ENCODE data around the gene RBM12. TPM values are rescaled to one million over a fixed set of nuclear protein-coding genes. Genes with fewer than 3 reads are reported as not detected.

The RBM12 gene
- total and polyA plus RNA-seq, 2 experiments from 2014 or later, result 18.5 to 36.0 TPM

DNA sequence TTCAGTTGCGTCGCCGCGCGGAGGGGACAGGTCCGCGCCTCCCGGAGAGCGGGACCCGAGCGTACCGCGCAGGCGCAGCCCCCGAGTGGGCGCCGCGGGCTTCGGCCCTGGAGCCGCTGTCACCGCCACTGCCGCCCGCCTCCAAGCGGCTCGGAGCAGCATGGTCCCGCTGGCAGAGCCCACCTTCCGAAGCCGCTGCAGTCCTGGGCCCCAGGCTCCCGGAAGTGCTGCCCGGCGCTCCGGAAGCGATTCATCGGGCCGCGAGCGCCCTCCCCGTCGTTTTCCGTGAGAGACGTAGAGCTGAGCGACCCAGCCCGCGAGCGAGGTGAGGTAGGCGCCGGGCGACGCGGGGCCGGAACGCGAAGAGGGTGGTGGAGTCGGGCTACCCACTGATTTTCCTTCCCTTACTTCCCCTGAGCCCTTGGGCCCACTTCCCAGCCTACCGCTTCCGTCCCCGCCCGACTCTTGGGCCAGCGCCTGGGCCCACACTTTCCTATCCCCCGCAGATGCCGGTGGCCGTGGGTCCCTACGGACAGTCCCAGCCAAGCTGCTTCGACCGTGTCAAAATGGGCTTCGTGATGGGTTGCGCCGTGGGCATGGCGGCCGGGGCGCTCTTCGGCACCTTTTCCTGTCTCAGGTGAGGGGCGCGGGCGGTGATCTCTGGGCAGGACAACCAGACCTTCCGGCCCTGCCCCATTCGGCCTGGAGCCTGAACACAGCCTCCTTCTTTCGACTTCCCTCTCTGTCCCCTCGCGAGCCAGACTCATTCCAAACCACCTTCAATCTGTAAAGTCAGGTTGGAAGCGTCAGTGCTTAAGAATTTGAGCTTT is 34.6 kb upstream of the RBM12 start, which contains the start of the genes NFS1 and ROMO1:
Gene NFS1, minus strand, starts transcription at position 226 of the 830 bp plus-strand sequence. Its CDS starts 64 bp downstream, at position 162.
Gene ROMO1, plus strand, starts transcription at position 279 of the 830 bp plus-strand sequence. Its CDS starts 228 bp downstream, at position 507.
- TF ChIP-seq EZH2phosphoT487 (IDR thresholded peaks at IDR 0.05; ENCODE audit: insufficient read depth, low read depth) (no peak), EZH2 (IDR thresholded peaks at IDR 0.05; ENCODE audit: insufficient read depth, poor library complexity, severe bottlenecking) (no peak)
- Histone ChIP-seq H3K79me2 (ENCODE audit: insufficient read depth) (peaks cover 75% of the 10 kb centered on the region), H3K9me3 (ENCODE audit: low read depth) (no peaks in the 10 kb centered on the region), H3F3A (ENCODE audit: insufficient read depth) (peaks cover 50% of the 10 kb centered on the region), H3K4me2 (ENCODE audit: unreplicated experiment) (peak within 1 kb of the TSS; percentile 93), H3K36me3 (ENCODE audit: low read depth) (peaks cover 25% of the 10 kb centered on the region), H3K9me2 (ENCODE audit: insufficient read depth) (no peaks in the 10 kb centered on the region), H3K9ac (peak within 1 kb of the TSS; percentile 96), H3K27ac (peak within 1 kb of the TSS; percentile 91), H3K4me3 (peak within 1 kb of the TSS; percentile 94), H3K4me1 (ENCODE audit: insufficient read depth) (peaks cover 45% of the 10 kb centered on the region), H4K20me1 (ENCODE audit: insufficient read depth) (no peaks in the 10 kb centered on the region; the same call in 1 of the 2 replicates), H2AFZ (peak within 1 kb of the TSS; percentile 84), H3K27me3 (replicated peaks; ENCODE audit: insufficient read depth) (no peaks in the 10 kb centered on the region)
- 1% methylated on average over 61 to 68 of the region's 81 CpGs for WGBS, 2 experiments (ENCODE audit: low coverage in 1 of 2, low lambda C conversion rate in 2 of 2, missing lambda C conversion rate in 2 of 2)
- in situ Hi-C loops (cut with MboI), result no loop called here
- DNase-seq, result peak; percentile 96

DNA sequence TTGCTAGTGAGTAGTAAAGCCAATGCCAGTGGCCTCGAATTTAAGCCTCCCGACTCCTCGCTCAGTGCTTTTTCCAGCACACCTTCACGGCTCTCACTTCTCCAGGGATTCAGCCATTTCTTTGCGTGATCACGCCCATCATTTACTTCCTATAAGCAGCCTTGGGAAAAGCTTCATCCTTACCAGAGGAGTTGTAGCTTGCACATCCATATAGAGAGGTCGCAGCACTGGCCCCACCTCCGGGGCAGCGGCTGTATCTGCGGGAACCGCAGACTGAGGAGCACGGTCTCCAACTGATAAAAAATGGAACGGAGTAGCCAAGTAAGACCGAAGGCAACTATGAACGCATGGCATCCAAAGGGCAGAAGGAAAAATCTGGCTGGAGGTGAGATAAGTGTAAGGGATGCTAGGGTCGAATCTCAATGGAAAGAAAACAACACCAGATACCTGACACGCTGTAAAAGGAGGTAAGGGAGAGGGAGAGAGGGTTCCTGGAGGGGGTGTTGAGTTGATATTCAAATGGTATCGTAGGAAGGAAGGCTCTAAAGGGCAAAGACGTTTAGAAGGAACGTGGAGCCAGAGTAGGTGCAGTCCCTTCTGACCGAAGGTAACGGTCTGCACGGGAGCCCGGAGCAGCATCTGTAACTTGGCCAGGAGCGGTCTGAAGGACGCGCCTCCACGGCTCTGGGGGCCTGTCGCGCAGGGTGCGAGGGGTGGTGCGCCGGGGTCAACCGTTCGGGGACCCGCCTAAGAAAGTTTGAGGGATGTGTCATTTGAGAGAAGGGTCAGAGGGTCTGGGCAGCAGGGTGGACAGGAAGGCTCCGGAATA is 33.8 kb upstream of the RBM12 start:
- 6 to 7% methylated on average over 36 to 37 of the region's 37 CpGs for WGBS, 2 experiments (ENCODE audit: low coverage in 1 of 2, low lambda C conversion rate in 2 of 2, missing lambda C conversion rate in 2 of 2)
- no peaks in the 10 kb centered on the region for H4K20me1 ChIP-seq (ENCODE audit: insufficient read depth)
- peak overlapping the region; percentile 91 for H3K27ac ChIP-seq
- H3K9ac ChIP-seq, result peak overlapping the region; percentile 96
- in situ Hi-C loops (cut with MboI), result no loop called here
- H3K9me2 ChIP-seq (ENCODE audit: insufficient read depth), result no peaks in the 10 kb centered on the region
- H3K36me3 ChIP-seq (ENCODE audit: low read depth), result peaks cover 17% of the 10 kb centered on the region
- H3K79me2 ChIP-seq (ENCODE audit: insufficient read depth), result peaks cover 67% of the 10 kb centered on the region
- peaks cover 37% of the 10 kb centered on the region for H3K4me1 ChIP-seq (ENCODE audit: insufficient read depth)
- H3F3A ChIP-seq (ENCODE audit: insufficient read depth), result peaks cover 42% of the 10 kb centered on the region
- H3K9me3 ChIP-seq (ENCODE audit: low read depth), result no peaks in the 10 kb centered on the region
- DNase-seq, result peak; percentile 61
- H3K4me2 ChIP-seq (ENCODE audit: unreplicated experiment), result peak overlapping the region; percentile 93
- peak overlapping the region; percentile 94 for H3K4me3 ChIP-seq
- no peaks in the 10 kb centered on the region for H3K27me3 ChIP-seq (replicated peaks; ENCODE audit: insufficient read depth)
- TF ChIP-seq EZH2 (IDR thresholded peaks at IDR 0.05; ENCODE audit: insufficient read depth, poor library complexity, severe bottlenecking), result no peak
- no peak for TF ChIP-seq EZH2phosphoT487 (IDR thresholded peaks at IDR 0.05; ENCODE audit: insufficient read depth, low read depth)
- H2AFZ ChIP-seq, result peak overlapping the region; percentile 84

DNA sequence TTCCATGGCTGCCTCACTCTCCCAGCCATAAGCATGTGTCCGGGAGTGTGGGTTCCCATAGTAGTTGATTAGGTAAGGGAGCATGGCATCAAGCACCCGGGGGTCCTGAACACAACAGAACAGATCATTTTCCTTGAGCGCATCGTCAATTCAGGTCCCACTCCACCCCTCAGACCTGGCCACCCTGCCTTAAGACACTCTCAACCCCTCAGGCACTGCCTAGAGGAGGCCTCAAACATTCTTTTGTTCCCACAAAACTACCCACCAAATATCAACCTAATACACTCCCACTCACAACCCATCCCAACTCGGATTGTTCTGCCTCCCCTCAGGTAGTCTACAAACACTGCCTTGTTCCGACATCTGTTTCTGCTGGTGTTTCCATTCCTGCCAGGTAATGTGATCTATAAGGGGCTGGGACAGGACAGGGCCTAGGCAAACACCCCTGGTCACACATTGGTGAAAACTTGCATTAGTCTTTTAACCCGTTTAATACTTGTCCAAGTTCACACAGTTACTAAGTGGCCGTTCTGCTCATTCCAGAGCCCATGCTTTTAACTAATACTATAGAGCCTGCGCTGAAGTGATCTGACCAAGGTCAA is 33.1 kb upstream of the RBM12 start:
- Histone ChIP-seq H3K4me1 (ENCODE audit: insufficient read depth) (peaks cover 30% of the 10 kb centered on the region), H3K27ac (no peak overlapping the region), H3K4me2 (ENCODE audit: unreplicated experiment) (peak overlapping the region; percentile 93), H3K9ac (peak overlapping the region; percentile 96), H3K36me3 (ENCODE audit: low read depth) (peaks cover 10% of the 10 kb centered on the region), H4K20me1 (ENCODE audit: insufficient read depth) (no peaks in the 10 kb centered on the region), H2AFZ (peak overlapping the region; percentile 84), H3K79me2 (ENCODE audit: insufficient read depth) (peaks cover 62% of the 10 kb centered on the region), H3K9me3 (ENCODE audit: low read depth) (no peaks in the 10 kb centered on the region), H3F3A (ENCODE audit: insufficient read depth) (peaks cover 34% of the 10 kb centered on the region), H3K27me3 (replicated peaks; ENCODE audit: insufficient read depth) (no peaks in the 10 kb centered on the region), H3K4me3 (peak overlapping the region; percentile 94), H3K9me2 (ENCODE audit: insufficient read depth) (no peaks in the 10 kb centered on the region)
- no peak for DNase-seq
- WGBS, 2 experiments (ENCODE audit: low coverage in 1 of 2, low lambda C conversion rate in 2 of 2, missing lambda C conversion rate in 2 of 2), result 67 to 69% methylated on average over 9 of the region's 9 CpGs
- TF ChIP-seq EZH2 (IDR thresholded peaks at IDR 0.05; ENCODE audit: insufficient read depth, poor library complexity, severe bottlenecking) (no peak), EZH2phosphoT487 (IDR thresholded peaks at IDR 0.05; ENCODE audit: insufficient read depth, low read depth) (no peak)
- in situ Hi-C loops (cut with MboI), result no loop called here

DNA sequence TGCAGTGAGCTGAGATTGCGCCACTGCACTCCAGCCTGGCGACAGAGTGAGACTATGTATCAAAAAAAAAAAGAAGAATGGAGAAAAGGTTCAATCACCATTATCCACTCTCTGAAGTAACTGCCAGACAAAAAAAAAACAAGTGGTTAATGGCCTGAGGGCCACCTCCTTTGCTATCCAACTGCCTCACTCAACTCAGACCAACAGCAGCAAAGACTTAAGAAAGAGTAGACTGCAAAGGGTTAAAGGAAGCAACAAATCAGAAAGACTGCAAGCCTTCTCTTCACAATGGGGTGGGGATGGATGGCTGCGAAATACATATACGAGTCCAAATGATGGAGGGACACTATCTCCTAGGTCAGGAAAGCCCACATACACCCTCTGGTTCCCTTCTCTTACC is 31.3 kb upstream of the RBM12 start:
- WGBS, 2 experiments (ENCODE audit: low coverage in 1 of 2, low lambda C conversion rate in 2 of 2, missing lambda C conversion rate in 2 of 2), result 91 to 95% methylated on average over 4 of the region's 4 CpGs
- peaks cover 45% of the 10 kb centered on the region for H3K79me2 ChIP-seq (ENCODE audit: insufficient read depth)
- in situ Hi-C loops (cut with MboI), result no loop called here

More for the DNA sequence above, 31.3 kb upstream of the RBM12 start:
- H3K9me2 ChIP-seq (ENCODE audit: insufficient read depth), result no peaks in the 10 kb centered on the region
- peaks cover 16% of the 10 kb centered on the region for H3F3A ChIP-seq (ENCODE audit: insufficient read depth)
- H3K27me3 ChIP-seq (replicated peaks; ENCODE audit: insufficient read depth), result no peaks in the 10 kb centered on the region
- TF ChIP-seq EZH2 (IDR thresholded peaks at IDR 0.05; ENCODE audit: insufficient read depth, poor library complexity, severe bottlenecking), result no peak
- no peak for TF ChIP-seq EZH2phosphoT487 (IDR thresholded peaks at IDR 0.05; ENCODE audit: insufficient read depth, low read depth)
- no peak overlapping the region for H3K4me2 ChIP-seq (ENCODE audit: unreplicated experiment)
- no peak overlapping the region for H3K9ac ChIP-seq
- H3K27ac ChIP-seq, result no peak overlapping the region
- no peaks in the 10 kb centered on the region for H4K20me1 ChIP-seq (ENCODE audit: insufficient read depth)
- no peaks in the 10 kb centered on the region; the same call in 1 of the 2 replicates for H3K36me3 ChIP-seq (ENCODE audit: low read depth)
- peaks cover 15% of the 10 kb centered on the region for H3K4me1 ChIP-seq (ENCODE audit: insufficient read depth)
- H2AFZ ChIP-seq, result no peak overlapping the region
- no peak for DNase-seq
- no peak overlapping the region for H3K4me3 ChIP-seq
- H3K9me3 ChIP-seq (ENCODE audit: low read depth), result no peaks in the 10 kb centered on the region
